Esophagus squamous epithelium (tissue), 5 donors: Measurements from ENCODE around the gene GSDMA. TPM values are rescaled to one million over a fixed set of nuclear protein-coding genes. Genes with fewer than 3 reads are reported as not detected.
"Not testable (repeated sequence)": the region's sequence is repeated elsewhere in the genome, so short reads cannot be mapped to it uniquely, and the experiment has no call there.

Experiments used
- DNase-seq: peaks from one replicate; lab custom pipeline; 2025; lab: John Stamatoyannopoulos, UW
- H3K27ac ChIP-seq, 4 donors: fragments of 200-600 bp; sonication (generic); one replicate each; pipeline ENCODE4 v1.5.1; 2016 to 2019; ENCODE audit warnings: mild to moderate bottlenecking in 1 of 4
- H3K27me3 ChIP-seq, 4 donors: fragments of 200-600 bp; sonication (generic); 1 replicate in 3 of 4; 2 replicates in 1 of 4; pipeline versions ENCODE4 v1.5.1 to v1.6.0; 2017 to 2021; ENCODE audit warnings: antibody characterized with exemption in 1 of 4
- H3K36me3 ChIP-seq, 3 donors: fragments of 200-600 bp; sonication (generic); one replicate each; pipeline ENCODE4 v1.5.1; 2016 to 2019
- H3K4me1 ChIP-seq, 3 donors: fragments of 200-600 bp; sonication (generic); one replicate each; pipeline ENCODE4 v1.5.1; 2017 to 2019
- H3K4me3 ChIP-seq, 4 donors: fragments of 200-600 bp; sonication (generic); 1 replicate in 3 of 4; 2 replicates in 1 of 4; pipeline ENCODE4 v1.5.1; 2016 to 2019; ENCODE audit warnings: mild to moderate bottlenecking in 2 of 4, moderate library complexity in 1 of 4
- H3K9me3 ChIP-seq, 3 donors: fragments of 200-600 bp; sonication (generic); one replicate each; pipeline ENCODE4 v1.5.1; 2016 to 2019
- POLR2A ChIP-seq, 4 donors: fragments of 450-650 bp; IDR thresholded peaks; one replicate each; pipeline ENCODE4 v1.6.1; 2017; ENCODE audit warnings: antibody characterized with exemption in 4 of 4, mild to moderate bottlenecking in 4 of 4, moderate library complexity in 3 of 4
- WGBS, 2 donors: methylation state at CpG; one replicate each; pipeline ENCODE4 v1.1.5; 2018; 5-methylcytosine and 5-hydroxymethylcytosine counted together
- intact Hi-C: fragments of 100-400 bp; cut with DNase I; formaldehyde crosslinking; loops from one replicate; pipeline ENCODE4 v1.15.0; 2022
- total RNA-seq, 4 donors: library from RNA; depleted of rRNA; stranded (reverse); fragments of >200 nt; gene quantifications; one replicate each; pipeline ENCODE4 v1.1.0, GENCODE V29; 2016
- TF ChIP-seq, protein P1 (sequence below), 6 experiments: fragments of 450-650 bp in 4 of 6; fragments of 200-600 bp in 2 of 6; sonication (generic) in 2 of 6; IDR thresholded peaks; one replicate each; pipeline ENCODE4 v1.5.1; 2016 to 2019; ENCODE audit warnings: antibody characterized with exemption in 6 of 6, mild to moderate bottlenecking in 4 of 6, moderate library complexity in 4 of 6
- donor health status: DM: yes; HTN: yes; CAD: no.

GSDMA gene
- total RNA-seq, 4 donors from 2014 or later, result 1.1 to 3.0 (median 1.8) TPM

- Histone ChIP-seq H3K4me3 (no peak overlapping the region), H3K9me3 (no peaks in the 10 kb centered on the region), H3K4me1 (peaks cover 0 to 26% (median 0%) of the 10 kb centered on the region in 3 donors), H3K27ac (peak overlapping the region in 1 of 4 donors; percentile 18), H3K27me3 (no peaks in the 10 kb centered on the region), H3K36me3 (peaks cover 30 to 62% (median 40%) of the 10 kb centered on the region in 3 donors)
- intact Hi-C loops, result no loop called here
- 71 to 100% methylated on average over 1 to 4 of the region's 4 CpGs for WGBS, 2 donors
- TF ChIP-seq, protein P1, sequence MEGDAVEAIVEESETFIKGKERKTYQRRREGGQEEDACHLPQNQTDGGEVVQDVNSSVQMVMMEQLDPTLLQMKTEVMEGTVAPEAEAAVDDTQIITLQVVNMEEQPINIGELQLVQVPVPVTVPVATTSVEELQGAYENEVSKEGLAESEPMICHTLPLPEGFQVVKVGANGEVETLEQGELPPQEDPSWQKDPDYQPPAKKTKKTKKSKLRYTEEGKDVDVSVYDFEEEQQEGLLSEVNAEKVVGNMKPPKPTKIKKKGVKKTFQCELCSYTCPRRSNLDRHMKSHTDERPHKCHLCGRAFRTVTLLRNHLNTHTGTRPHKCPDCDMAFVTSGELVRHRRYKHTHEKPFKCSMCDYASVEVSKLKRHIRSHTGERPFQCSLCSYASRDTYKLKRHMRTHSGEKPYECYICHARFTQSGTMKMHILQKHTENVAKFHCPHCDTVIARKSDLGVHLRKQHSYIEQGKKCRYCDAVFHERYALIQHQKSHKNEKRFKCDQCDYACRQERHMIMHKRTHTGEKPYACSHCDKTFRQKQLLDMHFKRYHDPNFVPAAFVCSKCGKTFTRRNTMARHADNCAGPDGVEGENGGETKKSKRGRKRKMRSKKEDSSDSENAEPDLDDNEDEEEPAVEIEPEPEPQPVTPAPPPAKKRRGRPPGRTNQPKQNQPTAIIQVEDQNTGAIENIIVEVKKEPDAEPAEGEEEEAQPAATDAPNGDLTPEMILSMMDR (IDR thresholded peaks at IDR 0.05), result no peak
- TF ChIP-seq POLR2A (IDR thresholded peaks at IDR 0.05), result no peak
- DNase-seq, result no peak
Observed at GRCh38 chr17:39997543-39997942, 34.7 kb downstream of the GSDMA start.

DNA sequence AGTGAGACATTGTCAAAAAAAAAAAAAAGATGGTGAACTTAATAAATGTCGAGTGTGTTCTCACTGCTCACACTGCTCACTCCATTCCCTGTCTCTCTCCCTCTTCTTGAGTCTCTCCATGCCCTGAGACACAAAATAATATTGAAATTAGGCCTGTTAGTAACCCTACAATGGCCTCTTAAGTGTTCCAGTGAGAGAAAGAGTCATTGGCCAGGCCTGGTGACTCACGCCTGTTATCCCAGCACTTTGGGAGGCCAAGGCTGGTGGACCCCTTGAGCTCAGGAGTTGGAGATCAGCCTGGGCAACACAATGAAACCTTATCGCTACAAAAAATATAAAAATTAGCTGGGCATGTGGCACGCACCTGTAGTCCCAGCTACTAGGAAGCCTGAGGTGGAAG, 36.3 kb downstream of the GSDMA start:
- WGBS, 2 donors, result 77 to 95% methylated on average over 4 of the region's 4 CpGs
- peaks cover 0 to 26% (median 0%) of the 10 kb centered on the region in 3 donors for H3K4me1 ChIP-seq
- H3K4me3 ChIP-seq, result no peak overlapping the region
- no peaks in the 10 kb centered on the region for H3K27me3 ChIP-seq
- H3K9me3 ChIP-seq, result no peaks in the 10 kb centered on the region
- TF ChIP-seq, protein P1 (IDR thresholded peaks at IDR 0.05), result no peak
- no peak for TF ChIP-seq POLR2A (IDR thresholded peaks at IDR 0.05)
- H3K27ac ChIP-seq, result no peak overlapping the region
- intact Hi-C loops, result no loop called here
- peaks cover 16 to 47% (median 24%) of the 10 kb centered on the region in 3 donors for H3K36me3 ChIP-seq
- DNase-seq, result no peak

DNA sequence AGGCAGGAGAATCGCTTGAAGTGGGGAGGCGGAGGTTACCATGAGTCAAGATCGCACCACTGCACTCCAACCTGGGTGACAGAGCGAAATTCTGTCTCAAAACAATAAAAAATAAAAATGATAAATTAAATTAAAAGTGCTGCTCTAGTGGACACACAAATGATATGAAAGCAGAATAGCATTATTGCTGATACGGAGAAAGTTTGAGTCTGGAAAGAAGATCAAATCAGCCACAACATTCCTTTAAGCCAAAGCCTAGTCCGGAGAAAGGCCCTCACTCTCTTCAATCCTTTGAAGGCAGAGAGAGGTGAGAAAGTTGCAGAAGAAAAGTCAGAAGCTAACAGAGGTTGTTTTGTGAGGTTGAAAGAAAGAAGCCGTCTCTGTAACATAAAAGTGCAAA, 37.4 kb downstream of the GSDMA start:
- DNase-seq, result no peak
- peaks cover 0 to 21% (median 0%) of the 10 kb centered on the region in 3 donors for H3K4me1 ChIP-seq
- peaks cover 12 to 36% (median 13%) of the 10 kb centered on the region in 3 donors for H3K36me3 ChIP-seq
- no peaks in the 10 kb centered on the region for H3K27me3 ChIP-seq
- H3K4me3 ChIP-seq, result no peak overlapping the region
- H3K9me3 ChIP-seq, result no peaks in the 10 kb centered on the region
- H3K27ac ChIP-seq, result no peak overlapping the region
- no peak for TF ChIP-seq POLR2A (IDR thresholded peaks at IDR 0.05)
- TF ChIP-seq, protein P1 (IDR thresholded peaks at IDR 0.05), result no peak
- WGBS, 2 donors, result 89 to 92% methylated on average over 7 of the region's 7 CpGs
- intact Hi-C loops, result no loop called here

- H3K9me3 ChIP-seq, H3K4me1 ChIP-seq, H3K4me3 ChIP-seq, H3K27me3 ChIP-seq, intact Hi-C loops, H3K27ac ChIP-seq, DNase-seq: not testable (repeated sequence)
- H3K36me3 ChIP-seq, result peaks cover 4 to 24% (median 5%) of the 10 kb centered on the region in 3 donors
- WGBS, 2 donors, result 78 to 93% methylated on average over 8 of the region's 8 CpGs
Observed at GRCh38 chr17:40001335-40001734, 38.5 kb downstream of the GSDMA start.

- intact Hi-C loops, result no loop called here
- H3K27me3 ChIP-seq, result no peaks in the 10 kb centered on the region
- no peak overlapping the region for H3K27ac ChIP-seq
- no peak for TF ChIP-seq POLR2A (IDR thresholded peaks at IDR 0.05)
- TF ChIP-seq, protein P1 (IDR thresholded peaks at IDR 0.05), result no peak
- no peak for DNase-seq
- no peaks in the 10 kb centered on the region for H3K9me3 ChIP-seq
- H3K4me1 ChIP-seq, result no peaks in the 10 kb centered on the region
- no peaks in the 10 kb centered on the region for H3K36me3 ChIP-seq
- WGBS, 2 donors, result 77 to 85% methylated on average over 6 to 9 of the region's 9 CpGs
- no peak overlapping the region for H3K4me3 ChIP-seq
Observed at GRCh38 chr17:40004072-40004471, 41.3 kb downstream of the GSDMA start.

- no peak overlapping the region for H3K27ac ChIP-seq
- H3K4me3 ChIP-seq, result no peak overlapping the region
- TF ChIP-seq POLR2A (IDR thresholded peaks at IDR 0.05), result no peak
- TF ChIP-seq, protein P1 (IDR thresholded peaks at IDR 0.05), result no peak
- DNase-seq, result no peak
- no peaks in the 10 kb centered on the region for H3K27me3 ChIP-seq
- intact Hi-C loops, result no loop called here
- no peaks in the 10 kb centered on the region for H3K4me1 ChIP-seq
- no peaks in the 10 kb centered on the region for H3K36me3 ChIP-seq
- WGBS, 2 donors, result 72 to 87% methylated on average over 6 to 7 of the region's 7 CpGs
- no peaks in the 10 kb centered on the region for H3K9me3 ChIP-seq
Observed at GRCh38 chr17:40004712-40005111, 41.9 kb downstream of the GSDMA start.
